HK-2 (cell line): Measurements from ENCODE around the gene SQOR.

Experiments
- DNase-seq: peaks from one replicate; pipeline ENCODE4 v3.0.0-alpha.2; 2018; ENCODE audit not compliant: unreplicated experiment

The SQOR gene

DNA sequence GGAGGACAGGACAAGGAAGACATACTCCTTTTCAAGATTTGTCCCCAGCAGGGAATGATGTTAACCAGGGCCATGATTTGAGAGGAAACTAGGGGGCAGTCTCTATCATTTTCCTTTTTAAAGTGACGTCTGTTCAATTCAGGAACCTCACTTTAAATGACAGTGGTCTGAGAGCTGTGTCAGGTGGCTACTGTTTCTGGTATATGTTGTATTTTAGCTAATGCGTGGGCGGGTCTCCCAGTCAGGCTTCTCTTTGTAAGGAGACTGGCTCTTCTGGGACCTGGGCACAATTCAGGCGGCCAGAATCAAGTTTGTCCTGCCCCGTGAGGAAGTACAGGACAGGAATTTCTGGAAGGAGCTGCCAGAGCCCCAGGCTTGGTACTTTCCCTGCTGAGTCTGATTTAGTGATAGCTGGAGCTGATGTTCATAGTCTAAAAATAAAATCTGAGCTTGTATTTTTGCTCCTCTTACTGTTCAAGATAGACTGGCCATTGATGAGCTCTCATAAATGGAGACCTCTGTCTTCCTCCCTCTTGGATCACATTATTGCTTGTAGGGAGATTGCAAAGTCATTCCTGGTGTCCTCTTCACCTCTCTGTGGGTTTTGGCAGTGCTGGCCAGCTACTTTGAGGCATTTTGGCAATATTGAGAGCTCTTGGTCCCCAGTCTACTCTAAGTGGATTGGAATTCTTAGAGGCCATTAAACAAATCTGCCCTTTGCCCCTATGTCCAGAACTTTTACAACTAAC lies 25.6 kb downstream of the SQOR start:
- DNase-seq: no peak

DNA sequence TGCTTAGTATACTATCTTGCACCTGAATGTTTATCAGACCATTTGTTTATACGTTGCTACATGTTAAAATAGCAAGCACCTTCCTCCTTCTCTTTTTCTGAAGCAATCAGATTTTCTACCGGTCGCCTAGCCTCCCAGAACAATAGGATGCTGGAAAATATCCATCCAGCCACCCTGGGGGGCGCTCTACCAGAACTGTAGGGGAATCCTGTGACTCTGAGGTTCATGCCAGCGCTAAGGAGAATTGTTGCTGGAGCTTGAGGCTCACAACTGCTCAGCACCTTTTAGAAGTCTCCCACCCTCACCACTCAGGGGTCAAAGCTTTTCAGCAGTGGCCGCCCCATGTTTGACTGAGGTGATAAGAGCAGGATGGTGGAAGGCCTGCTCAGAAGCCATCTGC lies 27.5 kb downstream of the SQOR start:
- no peak for DNase-seq

DNA sequence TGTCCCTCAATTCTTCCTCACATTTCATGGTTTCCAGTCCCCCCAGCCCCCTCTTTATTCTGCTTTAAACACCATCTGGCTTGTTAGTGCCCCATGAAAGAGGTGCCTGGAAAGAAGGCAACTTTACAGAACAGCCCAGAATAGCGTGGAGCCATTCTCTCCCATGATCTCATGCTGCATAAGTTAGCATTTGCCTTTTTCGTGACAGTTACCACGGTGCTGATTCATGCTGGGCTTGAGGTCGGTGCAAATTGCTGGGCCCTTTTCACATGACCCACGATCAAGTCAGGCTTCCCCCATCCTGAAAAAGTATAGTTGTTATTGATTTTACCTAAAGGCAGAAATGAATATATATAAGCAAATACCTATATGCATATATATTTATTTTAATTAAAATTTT lies 29.6 kb downstream of the SQOR start:
- no peak for DNase-seq

DNA sequence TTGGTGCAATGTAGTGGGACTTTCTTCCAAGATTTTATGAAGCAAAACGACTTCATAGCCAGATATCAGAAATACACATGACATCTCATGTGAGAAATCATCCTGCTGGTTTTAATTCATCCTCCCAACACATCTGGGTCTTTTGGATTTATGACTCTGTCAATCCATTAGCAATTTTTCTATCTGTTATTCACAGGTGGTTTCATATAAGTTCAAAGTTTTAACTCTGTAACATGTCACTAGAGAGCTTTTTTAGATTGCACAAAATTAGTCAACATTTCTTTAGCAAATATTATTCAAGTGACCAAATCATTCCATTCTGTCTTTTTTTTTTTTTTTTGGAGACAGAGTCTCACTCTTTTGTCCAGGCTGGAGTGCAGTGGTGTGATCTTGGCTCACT lies 30.4 kb downstream of the SQOR start:
- DNase-seq: no peak

DNA sequence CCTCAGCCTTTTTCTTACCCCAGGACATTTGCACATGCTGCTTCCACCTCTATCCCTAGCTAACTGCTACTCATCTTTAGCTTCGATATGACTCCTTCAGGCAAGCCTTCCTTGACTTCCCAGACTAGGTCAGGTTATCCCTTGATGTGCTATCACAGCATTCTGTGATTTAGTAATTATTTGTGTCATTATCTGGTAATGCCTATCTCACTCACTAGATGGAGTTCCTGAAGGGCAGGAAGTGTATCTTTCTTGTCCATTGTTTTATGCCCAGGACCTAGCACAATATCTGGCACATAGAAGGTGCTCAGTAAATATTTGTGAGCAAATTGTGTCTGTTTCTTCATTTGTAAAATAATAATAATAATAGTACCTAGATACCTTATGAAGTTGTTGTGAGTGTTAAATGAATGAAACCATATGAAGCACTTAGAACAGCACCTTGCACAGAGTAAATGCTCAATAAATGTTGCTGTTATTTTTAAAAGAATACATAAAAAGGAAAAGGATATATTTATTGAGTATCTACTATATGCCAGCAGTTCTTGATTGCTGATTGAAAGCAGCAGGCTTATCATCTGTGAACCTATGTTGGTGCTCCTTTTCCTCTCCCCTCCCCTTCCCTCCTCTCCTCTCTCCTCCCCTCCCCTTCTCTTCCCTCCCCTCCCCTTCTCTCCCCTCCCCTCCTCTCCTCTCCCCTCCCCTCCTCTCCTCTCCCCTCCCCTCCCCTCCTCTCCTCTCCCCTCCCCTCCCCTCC lies 31.5 kb downstream of the SQOR start:
- DNase-seq: no peak

DNA sequence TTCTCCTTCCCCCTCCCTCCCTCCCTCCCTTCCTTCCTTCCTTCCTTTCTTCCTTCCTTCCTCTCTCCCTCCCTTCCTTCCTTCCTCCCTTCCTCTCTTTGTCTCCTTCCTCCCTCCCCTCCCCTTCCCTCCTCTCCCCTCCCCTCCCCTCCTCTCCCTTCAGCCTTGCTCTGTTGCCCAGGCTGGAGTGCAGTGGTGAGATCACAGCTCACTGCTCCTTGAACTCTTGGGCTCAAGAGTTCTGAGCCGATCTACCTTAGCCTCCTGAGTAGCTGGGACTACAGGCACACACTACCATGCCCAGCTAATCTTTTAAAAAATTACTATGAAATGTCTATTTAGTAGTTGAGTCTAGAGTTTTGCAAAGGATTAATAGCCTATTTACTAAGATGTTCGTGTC lies 32.2 kb downstream of the SQOR start:
- DNase-seq: no peak

DNA sequence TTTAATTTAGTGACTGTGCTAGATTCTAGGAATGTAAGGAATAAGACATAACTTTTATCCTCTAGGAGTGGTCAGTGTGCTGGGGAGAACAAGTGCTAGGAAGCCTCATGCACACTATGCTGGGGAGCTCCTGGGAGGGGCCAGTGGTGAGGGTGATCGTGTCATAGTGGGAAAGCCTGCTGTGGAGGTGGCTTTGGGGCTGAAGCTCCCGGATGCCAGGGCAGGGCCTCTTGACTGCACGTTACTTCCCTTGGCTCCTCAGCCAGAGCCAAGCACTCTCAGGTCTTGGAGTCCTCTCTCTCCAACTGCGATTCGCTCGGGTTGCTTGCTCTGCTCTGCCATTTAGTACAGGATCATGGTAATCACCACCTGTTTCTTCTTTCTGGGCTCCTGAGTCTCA lies 33.6 kb downstream of the SQOR start:
- DNase-seq: no peak

DNA sequence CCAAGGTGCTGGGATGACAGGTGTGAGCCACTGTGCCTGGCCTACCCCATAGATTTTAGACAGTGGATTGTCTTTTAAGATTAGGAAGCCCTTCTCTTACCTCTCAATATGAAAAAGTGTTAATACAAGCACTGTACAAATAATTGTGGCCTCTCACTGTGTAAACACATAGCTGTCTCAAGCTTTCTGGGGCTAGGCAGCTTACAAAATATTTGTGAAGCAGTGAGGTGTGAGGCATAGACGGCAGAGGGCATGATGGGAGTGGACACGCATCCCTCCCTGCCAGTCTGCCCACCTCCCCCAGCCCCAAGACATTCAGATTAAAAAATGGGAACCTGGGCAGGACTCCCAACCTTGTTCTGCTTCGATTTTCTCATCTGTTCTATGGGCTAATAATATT lies 34.6 kb downstream of the SQOR start:
- no peak for DNase-seq

DNA sequence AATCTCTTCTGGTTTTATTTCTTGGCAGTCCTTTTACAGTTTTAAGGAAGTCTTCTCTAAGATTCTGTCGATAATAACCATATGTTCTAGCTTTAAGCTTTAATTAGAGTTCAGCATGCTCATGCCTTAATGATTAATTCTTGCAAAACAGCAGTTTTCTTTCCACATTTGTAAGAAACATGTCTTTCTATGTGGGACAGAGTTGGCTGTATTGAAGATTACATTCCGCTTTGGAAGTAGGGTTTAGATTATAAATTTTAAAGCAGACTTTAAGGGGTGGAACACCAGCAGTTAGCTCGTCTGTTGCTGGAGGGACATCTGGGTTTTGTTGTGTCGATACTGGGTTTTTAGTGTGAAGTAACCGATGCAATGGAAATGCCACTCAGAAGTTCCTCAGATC lies 35.3 kb downstream of the SQOR start:
- no peak for DNase-seq

DNA sequence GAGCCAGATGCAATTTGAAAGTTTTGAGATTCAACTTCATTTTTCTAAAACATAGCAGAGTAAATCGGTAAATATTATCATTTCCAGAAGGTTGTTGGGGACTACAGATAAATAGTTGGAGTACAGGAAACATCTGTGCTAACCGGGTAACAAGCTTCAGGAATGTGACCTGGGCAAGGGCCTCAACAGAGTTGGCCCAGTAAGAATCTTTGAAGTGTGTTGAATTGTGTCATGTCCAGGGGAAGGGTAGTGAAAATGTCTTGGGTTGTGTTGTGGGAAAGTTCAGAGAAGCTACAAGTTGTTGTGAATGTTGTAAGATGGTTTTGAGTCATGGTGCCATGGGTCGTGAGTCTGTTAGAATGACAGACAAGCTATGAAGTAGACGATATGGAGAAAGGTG lies 35.7 kb downstream of the SQOR start:
- DNase-seq: no peak

DNA sequence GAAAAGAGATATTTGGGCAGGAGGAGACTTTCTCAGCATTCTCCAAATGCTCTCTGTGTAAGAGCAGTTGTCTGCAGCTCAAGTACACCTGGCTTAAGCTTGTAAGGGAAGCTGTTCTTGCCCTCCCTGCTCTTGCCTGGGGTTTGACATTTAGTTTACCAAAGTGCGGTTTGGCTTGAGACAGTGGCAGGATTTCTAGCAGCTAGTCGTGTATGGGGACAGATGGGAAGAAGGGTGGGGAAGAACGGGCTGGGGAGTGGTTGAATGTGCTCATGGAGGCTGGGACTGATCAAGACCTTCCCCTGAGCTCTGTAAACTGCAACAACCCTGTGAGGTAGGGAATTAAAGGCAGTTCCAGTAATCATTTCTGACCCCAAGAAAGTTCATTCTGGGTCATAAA lies 39.8 kb downstream of the SQOR start:
- no peak for DNase-seq

DNA sequence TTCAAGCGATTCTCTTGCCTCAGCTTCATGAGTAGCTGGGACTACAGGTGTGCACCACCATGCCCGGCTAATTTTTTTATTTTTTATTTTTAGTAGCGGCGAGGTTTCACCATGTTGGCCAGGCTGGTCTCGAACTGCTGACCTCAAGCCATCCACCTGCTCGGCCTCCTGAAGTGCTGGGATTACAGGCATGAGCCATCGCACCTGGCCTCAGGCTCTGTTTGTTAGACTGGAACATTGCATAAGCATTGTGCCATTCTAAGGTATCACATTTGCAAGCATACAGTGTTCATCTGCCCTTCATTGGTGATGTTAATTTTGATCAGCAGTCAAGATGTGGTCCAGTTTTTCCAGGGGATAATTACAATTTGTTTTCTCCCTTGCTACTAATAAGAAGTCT lies 43.0 kb downstream of the SQOR start:
- DNase-seq: no peak

DNA sequence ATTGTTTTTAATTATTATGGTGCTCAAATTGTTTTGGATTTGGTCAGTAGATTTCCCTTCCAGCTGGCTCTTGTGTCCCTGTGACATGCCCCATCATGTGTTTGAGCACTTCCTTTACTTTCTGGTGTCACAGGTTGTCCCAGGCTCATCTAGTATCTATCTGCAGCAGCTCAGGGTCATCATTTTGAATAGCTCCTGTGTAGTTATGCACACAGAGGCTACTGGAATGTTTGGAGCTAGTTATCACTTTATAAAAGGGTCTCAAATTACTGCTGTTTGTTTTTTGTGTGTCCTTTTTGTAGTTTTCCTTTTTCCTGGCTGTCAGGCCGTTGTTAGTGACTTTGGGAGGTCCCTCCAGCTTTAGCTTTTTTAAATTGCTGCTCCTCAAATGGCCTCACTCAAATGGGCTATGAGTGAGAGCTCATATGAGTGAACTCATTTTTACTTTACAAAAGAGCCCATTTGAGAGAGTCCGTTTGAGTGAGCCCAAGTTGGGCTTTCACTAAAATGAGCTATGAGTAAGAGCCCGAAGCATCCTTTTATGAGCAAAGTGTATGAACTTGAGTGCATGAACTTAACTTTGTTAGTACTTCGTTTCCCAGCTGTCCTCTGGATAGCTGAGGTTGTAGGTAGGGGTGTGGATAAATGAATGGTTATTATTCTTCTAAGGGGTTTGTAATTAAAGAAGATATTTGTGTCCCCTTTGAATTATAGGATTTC lies 43.8 kb downstream of the SQOR start:
- DNase-seq: no peak

DNA sequence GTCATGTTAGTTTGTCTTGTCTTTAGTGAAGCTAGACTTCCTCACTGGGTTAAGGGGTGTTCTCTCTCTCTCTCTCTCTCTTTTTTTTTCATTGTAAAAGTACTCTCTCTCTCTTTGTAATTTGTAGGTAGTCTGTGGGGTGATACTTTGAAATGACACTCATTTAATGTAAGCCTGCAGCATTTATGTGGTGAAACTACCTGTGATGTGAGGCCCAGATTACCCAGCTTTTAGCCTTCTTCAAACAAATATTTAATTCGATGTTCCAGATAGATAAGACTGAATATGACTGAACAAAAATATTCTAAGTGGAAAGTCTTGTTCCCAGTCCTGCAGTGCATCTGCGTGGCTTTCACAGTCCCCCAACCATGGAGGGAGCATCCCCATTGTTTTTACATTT lies 49.7 kb downstream of the SQOR start:
- DNase-seq: no peak

DNA sequence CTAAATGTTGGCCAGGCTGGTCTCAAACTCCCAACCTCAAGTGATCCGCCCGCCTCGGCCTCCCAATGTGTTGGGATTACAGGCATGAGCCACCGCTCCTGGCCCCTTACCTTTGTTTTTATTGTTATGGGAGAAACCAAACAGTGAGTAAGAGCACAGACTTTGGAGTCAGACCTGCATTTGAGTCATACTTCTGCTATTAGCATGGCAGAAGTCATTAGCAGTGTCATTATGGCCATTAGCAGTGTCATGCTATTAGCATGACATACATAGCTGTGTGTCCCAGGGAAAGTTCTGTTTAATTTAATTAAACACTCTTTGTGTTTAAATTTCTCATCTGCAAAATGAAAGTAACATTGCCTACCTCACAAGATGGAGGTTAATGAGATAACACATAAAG lies 54.8 kb downstream of the SQOR start:
- DNase-seq: no peak

DNA sequence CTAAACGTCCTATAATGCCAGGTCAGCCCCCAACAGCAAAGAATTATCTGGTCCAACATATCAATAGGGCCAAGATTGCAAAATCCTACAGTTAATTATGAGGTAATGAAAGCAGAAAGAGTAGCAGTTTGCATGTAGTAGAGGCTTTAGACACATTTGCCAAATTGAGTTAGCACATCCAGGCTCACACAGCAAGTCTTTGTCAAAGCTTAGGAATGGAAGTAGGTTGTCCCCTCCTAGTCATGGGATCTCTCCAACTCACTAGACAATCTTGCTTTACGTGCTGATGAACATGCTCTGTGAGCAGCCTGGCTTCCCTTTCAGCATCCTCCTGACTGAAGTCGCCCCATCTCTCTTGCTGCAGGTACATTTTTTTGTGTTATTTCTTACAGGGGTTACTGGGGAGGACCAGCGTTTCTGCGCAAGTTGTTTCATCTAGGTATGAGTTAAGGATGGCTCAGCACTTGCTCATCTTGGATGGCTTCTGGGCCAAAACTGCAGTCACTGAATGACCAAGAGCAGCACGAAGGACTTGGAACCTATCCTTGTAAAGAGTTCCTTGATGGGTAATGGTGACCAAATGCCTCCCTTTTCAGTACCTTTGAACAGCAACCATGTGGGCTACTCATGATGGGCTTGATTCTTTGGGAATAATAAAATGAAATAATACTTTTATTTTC lies 55.9 kb downstream of the SQOR start:
- no peak for DNase-seq

DNA sequence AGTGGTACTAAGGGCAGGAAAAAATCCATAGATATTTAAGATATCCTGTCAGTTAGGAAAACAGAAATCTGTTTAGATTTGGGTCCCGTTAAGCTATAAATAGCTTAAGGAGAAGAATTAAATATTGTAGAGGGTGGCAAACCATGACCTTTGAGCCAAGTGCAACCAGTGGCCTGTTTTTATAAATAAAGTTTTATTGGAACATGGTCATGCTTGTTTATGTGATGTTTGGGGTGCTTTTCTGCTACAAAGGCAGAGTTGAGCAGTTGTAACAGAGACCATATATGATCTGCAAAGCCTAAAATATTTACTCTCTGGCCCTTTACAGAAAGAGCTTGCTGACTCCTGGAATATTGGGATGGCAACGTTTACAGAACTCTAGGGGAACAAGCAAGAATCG lies 66.3 kb downstream of the SQOR start:
- no peak for DNase-seq

DNA sequence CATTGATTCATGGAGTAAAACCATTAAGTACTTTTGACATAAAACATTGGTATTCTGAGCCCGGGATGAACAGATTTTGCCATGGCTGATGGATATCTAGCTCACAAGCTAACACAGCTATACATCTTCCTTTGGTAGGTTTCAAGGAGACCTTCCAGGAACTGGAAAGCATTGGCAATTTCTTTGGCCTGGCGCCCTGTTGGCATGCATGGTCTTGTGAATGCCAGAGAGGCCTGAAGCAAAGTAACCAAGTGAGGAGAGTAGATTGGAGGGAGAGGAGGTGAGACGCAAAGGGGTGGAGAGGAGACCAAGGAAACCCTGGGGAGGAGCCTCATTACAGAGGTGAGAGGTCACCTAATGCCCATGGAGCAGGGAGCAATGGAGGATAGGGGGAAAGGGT lies 67.2 kb downstream of the SQOR start:
- DNase-seq: no peak

DNA sequence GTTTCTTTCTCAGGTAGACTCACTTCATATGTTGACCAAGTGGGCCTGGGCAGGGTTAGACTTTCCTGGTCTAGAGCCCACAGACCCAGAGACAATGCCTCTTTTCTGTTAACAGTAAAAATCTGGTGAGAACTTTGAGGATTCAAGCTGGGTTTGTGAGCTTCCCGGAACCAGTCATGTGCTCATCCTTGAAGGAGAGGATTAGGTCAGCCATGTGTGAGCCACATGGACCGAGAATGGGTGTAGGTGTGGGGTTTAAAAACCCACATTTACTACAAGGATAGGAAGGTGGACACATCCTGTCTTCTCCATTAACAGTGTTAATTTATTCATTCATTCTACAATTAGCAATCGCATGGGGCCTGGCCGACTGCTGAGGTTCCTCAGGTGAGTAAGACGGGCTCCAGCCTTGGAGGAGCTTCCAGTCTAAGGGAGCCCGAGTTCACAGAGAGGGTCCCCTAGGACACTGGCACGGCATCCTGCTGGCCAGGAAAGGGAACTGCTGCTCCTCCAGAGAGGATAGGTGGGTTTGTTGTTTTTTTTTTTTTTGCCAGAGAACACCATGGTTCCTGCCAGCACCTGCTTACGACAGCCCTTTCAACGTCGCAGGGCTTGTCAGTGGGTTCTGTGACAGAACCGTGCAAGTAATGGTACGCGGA lies 69.0 kb downstream of the SQOR start:
- no peak for DNase-seq

DNA sequence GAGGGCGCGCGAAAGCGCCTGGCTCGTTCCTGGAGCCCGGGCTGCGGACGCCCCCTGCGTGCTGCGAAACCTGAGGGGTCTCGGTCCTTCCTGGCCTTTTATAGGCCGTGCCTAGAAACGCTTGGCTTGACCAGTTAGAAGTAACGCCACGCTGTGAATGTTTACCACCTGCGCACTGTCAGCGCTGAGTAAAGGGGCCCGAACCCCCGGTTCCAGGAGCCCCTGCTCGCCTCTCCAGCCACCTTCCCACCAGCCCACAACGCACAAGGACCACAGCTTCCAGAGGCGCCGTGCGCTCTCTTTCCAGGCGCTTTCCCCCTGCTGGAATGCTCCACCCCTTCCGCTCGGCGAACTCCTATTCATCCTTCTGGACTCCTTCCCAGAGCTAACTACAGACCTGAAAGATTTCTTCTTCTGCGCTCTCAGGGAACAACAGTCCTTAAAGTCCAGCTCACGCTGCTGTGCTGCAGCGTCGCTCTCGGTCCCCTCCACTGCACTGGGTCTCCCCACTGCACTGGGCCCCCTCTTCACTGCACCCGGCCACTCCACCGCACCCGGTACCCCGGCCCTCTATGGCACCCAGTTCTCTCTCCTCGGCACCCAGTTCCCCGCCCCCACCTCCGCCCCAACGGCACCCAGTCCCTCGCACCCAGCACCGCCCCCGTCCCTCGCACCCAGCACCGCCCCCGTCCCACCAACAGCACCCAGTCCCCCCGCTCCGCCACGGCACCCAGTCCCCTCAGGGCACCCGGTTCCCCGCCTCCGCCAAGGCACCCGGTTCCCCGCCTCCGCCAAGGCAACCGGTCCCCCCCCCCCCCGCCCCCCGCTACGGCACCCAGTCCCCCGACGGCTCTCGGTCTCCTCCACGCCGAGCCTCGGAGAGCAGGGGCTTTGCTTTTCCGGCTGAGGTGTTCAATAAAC lies 69.8 kb downstream of the SQOR start:
- DNase-seq: no peak
